ENCODE results near the gene AHCTF1. TPM values are rescaled to one million over a fixed set of nuclear protein-coding genes. Genes with fewer than 3 reads are reported as not detected.

AHCTF1 gene
- total RNA-seq, 1 donor from 2014 or later: 38.7 TPM

GRCh38 chr1:246930830-246931548 lies 759 bp downstream of the AHCTF1 start:
- Mint-ChIP-seq H3K9me3 (peaks cover 3% of the 10 kb centered on the region), H3K4me3 (peak overlapping the region; percentile 87), H3K27ac (peak overlapping the region; percentile 95), H3K4me1 (peaks cover 21% of the 10 kb centered on the region), H3K36me3 (peaks cover 13% of the 10 kb centered on the region), H3K27me3 (ENCODE audit: low read depth) (no peaks in the 10 kb centered on the region)
- TF ChIP-seq CTCF (IDR thresholded peaks at IDR 0.05; ENCODE audit: unreplicated experiment): no peak
- peak; percentile 23 to 55 for DNase-seq (ENCODE audit: low spot score in 2 of 2, unreplicated experiment in 2 of 2)

- Mint-ChIP-seq H3K4me1 (peaks cover 26% of the 10 kb centered on the region), H3K9me3 (peaks cover 5% of the 10 kb centered on the region), H3K27ac (no peak overlapping the region), H3K4me3 (no peak overlapping the region), H3K36me3 (peaks cover 14% of the 10 kb centered on the region), H3K27me3 (ENCODE audit: low read depth) (no peaks in the 10 kb centered on the region)
- TF ChIP-seq CTCF (IDR thresholded peaks at IDR 0.05; ENCODE audit: unreplicated experiment): no peak
- DNase-seq (ENCODE audit: low spot score in 2 of 2, unreplicated experiment in 2 of 2): no peak
These were observed 5.6 kb downstream of the AHCTF1 start for GRCh38 chr1:246925997-246926626.

- no peaks in the 10 kb centered on the region for H3K27me3 Mint-ChIP-seq (ENCODE audit: low read depth)
- no peak for DNase-seq (ENCODE audit: low spot score in 2 of 2, unreplicated experiment in 2 of 2)
- H3K4me1 Mint-ChIP-seq: peaks cover 13% of the 10 kb centered on the region
- H3K36me3 Mint-ChIP-seq: peaks cover 13% of the 10 kb centered on the region
- peaks cover 5% of the 10 kb centered on the region for H3K9me3 Mint-ChIP-seq
- TF ChIP-seq CTCF (IDR thresholded peaks at IDR 0.05; ENCODE audit: unreplicated experiment): no peak
- peak overlapping the region; percentile 77 for H3K27ac Mint-ChIP-seq
- H3K4me3 Mint-ChIP-seq: no peak overlapping the region
These were observed 7.8 kb downstream of the AHCTF1 start for GRCh38 chr1:246923900-246924299.

- H3K9me3 Mint-ChIP-seq: peaks cover 5% of the 10 kb centered on the region
- no peak for TF ChIP-seq CTCF (IDR thresholded peaks at IDR 0.05; ENCODE audit: unreplicated experiment)
- H3K27ac Mint-ChIP-seq: peak overlapping the region; percentile 77
- peaks cover 9% of the 10 kb centered on the region for H3K36me3 Mint-ChIP-seq
- peaks cover 9% of the 10 kb centered on the region for H3K4me1 Mint-ChIP-seq
- no peak overlapping the region for H3K4me3 Mint-ChIP-seq
- DNase-seq (ENCODE audit: low spot score in 2 of 2, unreplicated experiment in 2 of 2): no peak
- H3K27me3 Mint-ChIP-seq (ENCODE audit: low read depth): no peaks in the 10 kb centered on the region
These were observed 8.3 kb downstream of the AHCTF1 start for GRCh38 chr1:246923482-246923881.

GRCh38 chr1:246921481-246921880 lies 10.3 kb downstream of the AHCTF1 start:
- H3K27ac Mint-ChIP-seq: peak overlapping the region; percentile 44
- TF ChIP-seq CTCF (IDR thresholded peaks at IDR 0.05; ENCODE audit: unreplicated experiment): no peak

More at GRCh38 chr1:246921481-246921880, 10.3 kb downstream of the AHCTF1 start:
- H3K4me3 Mint-ChIP-seq: no peak overlapping the region
- peaks cover 5% of the 10 kb centered on the region for H3K9me3 Mint-ChIP-seq
- peaks cover 9% of the 10 kb centered on the region for H3K36me3 Mint-ChIP-seq
- H3K27me3 Mint-ChIP-seq (ENCODE audit: low read depth): no peaks in the 10 kb centered on the region
- no peak for DNase-seq (ENCODE audit: low spot score in 2 of 2, unreplicated experiment in 2 of 2)
- H3K4me1 Mint-ChIP-seq: peaks cover 6% of the 10 kb centered on the region

All from mesothelial cell of epicardium (in vitro differentiated cells).